K562 (cell line): ENCODE measurements around the gene ABL1. TPM values are rescaled to one million over a fixed set of nuclear protein-coding genes. Genes with fewer than 3 reads are reported as not detected.

Experiments used
- ATAC-seq: fragments of 200-7000 bp; cut with Tn5 transposase; 3 replicates; pipeline ENCODE4 v1.9.1; 2020; ENCODE audit warnings: moderate library complexity
- BruUV-seq: library from RNA; stranded (reverse); fragments of 400-500 nt; replicated peaks from 2 replicates; lab custom pipeline; 2021; lab: Mats Ljungman, UMichigan
- CTCF ChIA-PET: fragments of 300-600 bp; formaldehyde crosslinking; extraction: SDS; loops from one replicate; lab custom pipeline; 2021; ENCODE audit warnings: low intra/inter-chr PET ratio; lab: Yijun Ruan, JAX
- POLR2A ChIA-PET: fragments of 300-600, 350-650 bp; sonication (Branson Sonifier 250); formaldehyde crosslinking; extraction: SDS; loops from one replicate; lab custom pipeline; 2021; ENCODE audit warnings: antibody characterized with exemption, inconsistent platforms; lab: Yijun Ruan, JAX
- DNase-seq, 4 experiments: peaks; one replicate each; pipeline versions ENCODE4 v3.0.0 to v3.0.0-alpha.2; 2011 to 2018; ENCODE audit warnings: low spot score in 3 of 4, mixed read lengths in 3 of 4; ENCODE audit errors: extremely low read depth in 1 of 4
- FAIRE-seq: peaks from 2 replicates; lab custom pipeline; 2011; peaks lifted over from hg19 to GRCh38; lab: Jason Lieb, UNC
- H2AFZ ChIP-seq: 2 replicates; pipeline ENCODE4 v1.6.0; 2011; ENCODE audit warnings: low read depth, low read length, control low read depth, inconsistent platforms
- H3K27ac ChIP-seq: fragments of 200-600 bp; 3 replicates; pipeline ENCODE4 v1.8.0; 2011; ENCODE audit warnings: low read depth, mild to moderate bottlenecking, control low read depth, inconsistent platforms, low read length, moderate library complexity, mixed read lengths; ENCODE audit errors: extremely low read depth
- H3K27me3 ChIP-seq, 2 experiments: fragments of 300-600 bp in 1 of 2; 2 replicates in 1 of 2; 3 replicates in 1 of 2; pipeline versions ENCODE4 v1.6.0 to v1.8.0; 2011; ENCODE audit warnings: inconsistent platforms in 2 of 2, low read length in 2 of 2, mild to moderate bottlenecking in 1 of 2, mixed read lengths in 1 of 2, moderate library complexity in 1 of 2; ENCODE audit not compliant: control insufficient read depth in 2 of 2, insufficient read depth in 2 of 2
- H3K36me3 ChIP-seq: fragments of 300-600 bp; 3 replicates; pipeline ENCODE4 v1.8.0; 2011; ENCODE audit warnings: mild to moderate bottlenecking, low read length, inconsistent platforms; ENCODE audit not compliant: control insufficient read depth, insufficient read depth
- H3K4me1 ChIP-seq, 2 experiments: fragments of 200-600 bp in 1 of 2; replicated peaks in 1 of 2; 2 replicates in 1 of 2; 3 replicates in 1 of 2; pipeline versions ENCODE4 v1.5.1 to v1.8.0; 2011; ENCODE audit warnings: inconsistent platforms in 2 of 2, low read length in 2 of 2, mild to moderate bottlenecking in 1 of 2, mixed read lengths in 1 of 2, moderate library complexity in 1 of 2; ENCODE audit not compliant: control insufficient read depth in 2 of 2, insufficient read depth in 2 of 2
- H3K4me2 ChIP-seq: 2 replicates; pipeline ENCODE4 v1.6.1; 2011; ENCODE audit warnings: low read length, control low read depth, inconsistent platforms, mixed read lengths; ENCODE audit not compliant: insufficient read depth
- H3K4me3 ChIP-seq: fragments of 200-600 bp; sonication (generic), shearing (Covaris generic); 2 replicates; pipeline ENCODE4 v1.5.1; 2016; ENCODE audit warnings: control low read depth, inconsistent platforms
- H3K79me2 ChIP-seq: fragments of 200-600 bp; 3 replicates; pipeline ENCODE4 v1.8.0; 2011; ENCODE audit warnings: low read length, inconsistent platforms; ENCODE audit not compliant: control insufficient read depth, insufficient read depth
- H3K9ac ChIP-seq, 2 experiments: 2 replicates each; pipeline versions ENCODE4 v1.6.0 to v1.6.1; 2011; ENCODE audit warnings: low read depth in 2 of 2, low read length in 2 of 2, control low read depth in 1 of 2, inconsistent platforms in 1 of 2, mild to moderate bottlenecking in 1 of 2, mixed read lengths in 1 of 2; ENCODE audit not compliant: insufficient read depth in 1 of 2
- H3K9me1 ChIP-seq: one replicate; pipeline ENCODE4 v1.6.0; 2011; ENCODE audit warnings: inconsistent platforms, mild to moderate bottlenecking, low read length, moderate library complexity; ENCODE audit not compliant: control insufficient read depth, insufficient read depth
- H3K9me3 ChIP-seq: replicated peaks from 2 replicates; pipeline ENCODE4 v1.5.1; 2011; ENCODE audit warnings: low read depth, low read length, inconsistent platforms; ENCODE audit not compliant: control insufficient read depth, insufficient read depth
- H4K20me1 ChIP-seq: replicated peaks from 2 replicates; pipeline ENCODE4 v1.6.1; 2011; ENCODE audit warnings: low read length, inconsistent platforms, mixed read lengths; ENCODE audit not compliant: control insufficient read depth, insufficient read depth
- HMGXB4 ChIP-seq: sonication (generic); formaldehyde crosslinking; IDR thresholded peaks from 2 replicates; pipeline ENCODE4 v1.8.1; 2023; ENCODE audit warnings: mild to moderate bottlenecking, missing genetic modification reagents
- WGBS: fragments of 100-300 bp; shearing (Covaris generic); methylation state at CpG from one replicate; pipeline ENCODE4 v1.1.6; 2016; ENCODE audit warnings: low coverage, mixed read lengths; ENCODE audit not compliant: insufficient coverage; ENCODE audit errors: missing lambda C conversion rate; 5-methylcytosine and 5-hydroxymethylcytosine counted together
- in situ Hi-C: fragments of 300-500 bp; cut with MboI; formaldehyde crosslinking; loops from 4 replicates; pipeline ENCODE4 v1.15.0; 2018; ENCODE audit warnings: inconsistent platforms, mixed read lengths
- intact Hi-C: fragments of 100-400 bp; cut with micrococcal nuclease; formaldehyde crosslinking; loops from 2 replicates; pipeline ENCODE4 v1.14.2; 2022
- polyA plus RNA-seq, 8 experiments: library from polyadenylated mRNA; depleted of rRNA in 4 of 8; stranded (reverse) in 5 of 8; unstranded in 3 of 8; fragments of >200 nt; fragmentation: Nextera tagmentation in 2 of 8; fragmentation: Illumina TruSeq in 1 of 8; extraction: Ambion mirVana in 2 of 8; extraction: Trizol in 1 of 8; gene quantifications; 2 replicates each; pipeline versions ENCODE4 v1.2.1 to v1.2.3, GENCODE V29; 2011 to 2014; ENCODE audit warnings: inconsistent platforms in 1 of 8, missing spikeins in 1 of 8
- total RNA-seq, 7 experiments: library from RNA; depleted of rRNA in 6 of 7; stranded (reverse); fragments of >200 nt in 6 of 7; fragmentation: Illumina TruSeq in 2 of 7; extraction: Trizol in 2 of 7; gene quantifications; 2 replicates each; pipeline versions ENCODE4 v1.2.1 to v1.2.3, GENCODE V29; 2011 to 2021; ENCODE audit warnings: low replicate concordance in 1 of 7
- TF ChIP-seq, protein P1 (sequence below): sonication (generic); formaldehyde crosslinking; IDR thresholded peaks from 2 replicates; pipeline ENCODE4 v1.8.0; 2023; ENCODE audit warnings: mild to moderate bottlenecking, missing genetic modification reagents

The ABL1 gene
- total and polyA plus RNA-seq, 9 of the 15 experiments (the other 6 are each of a cell fraction or from before 2014, with no cell fraction given): 1.5 to 130 (median 37.8) TPM

- DNase-seq (peak in 2 of 4 experiments; percentile 57 to 69), FAIRE-seq (no peak), ATAC-seq (peak; percentile 4)
- no TSS peak for BruUV-seq
- Histone ChIP-seq H3K36me3 (peaks cover 7% of the 10 kb centered on the region; the same call in 2 of the 3 replicates), H3K27ac (no peak overlapping the region), H3K4me2 (no peak overlapping the region), H3K27me3 (peaks cover 37 to 50% of the 10 kb centered on the region in 2 experiments), H3K9me1 (peaks cover 14% of the 10 kb centered on the region), H3K9me3 (no peaks in the 10 kb centered on the region), H3K9ac (peak overlapping the region in 1 of 2 experiments; percentile 40; a peak in 2 of 4 replicates), H3K4me1 (peaks cover 6 to 67% of the 10 kb centered on the region in 2 experiments; a peak in 4 of 5 replicates), H3K79me2 (no peaks in the 10 kb centered on the region), H4K20me1 (peaks cover 93% of the 10 kb centered on the region), H2AFZ (no peak overlapping the region), H3K4me3 (no peak overlapping the region)
- POLR2A ChIA-PET: interaction anchor here (0.7 to 14.2 kb wide), 11 partner anchors 7 to 183 kb away, joined by 3 to 334 read pairs (median 8); no protein-coding TSS in a partner anchor
- CTCF ChIA-PET: no interaction called here
- intact Hi-C loops: no loop called here
- in situ Hi-C loops: no loop called here
- 48% methylated on average over 24 of the region's 24 CpGs for WGBS
- TF ChIP-seq, protein P1, sequence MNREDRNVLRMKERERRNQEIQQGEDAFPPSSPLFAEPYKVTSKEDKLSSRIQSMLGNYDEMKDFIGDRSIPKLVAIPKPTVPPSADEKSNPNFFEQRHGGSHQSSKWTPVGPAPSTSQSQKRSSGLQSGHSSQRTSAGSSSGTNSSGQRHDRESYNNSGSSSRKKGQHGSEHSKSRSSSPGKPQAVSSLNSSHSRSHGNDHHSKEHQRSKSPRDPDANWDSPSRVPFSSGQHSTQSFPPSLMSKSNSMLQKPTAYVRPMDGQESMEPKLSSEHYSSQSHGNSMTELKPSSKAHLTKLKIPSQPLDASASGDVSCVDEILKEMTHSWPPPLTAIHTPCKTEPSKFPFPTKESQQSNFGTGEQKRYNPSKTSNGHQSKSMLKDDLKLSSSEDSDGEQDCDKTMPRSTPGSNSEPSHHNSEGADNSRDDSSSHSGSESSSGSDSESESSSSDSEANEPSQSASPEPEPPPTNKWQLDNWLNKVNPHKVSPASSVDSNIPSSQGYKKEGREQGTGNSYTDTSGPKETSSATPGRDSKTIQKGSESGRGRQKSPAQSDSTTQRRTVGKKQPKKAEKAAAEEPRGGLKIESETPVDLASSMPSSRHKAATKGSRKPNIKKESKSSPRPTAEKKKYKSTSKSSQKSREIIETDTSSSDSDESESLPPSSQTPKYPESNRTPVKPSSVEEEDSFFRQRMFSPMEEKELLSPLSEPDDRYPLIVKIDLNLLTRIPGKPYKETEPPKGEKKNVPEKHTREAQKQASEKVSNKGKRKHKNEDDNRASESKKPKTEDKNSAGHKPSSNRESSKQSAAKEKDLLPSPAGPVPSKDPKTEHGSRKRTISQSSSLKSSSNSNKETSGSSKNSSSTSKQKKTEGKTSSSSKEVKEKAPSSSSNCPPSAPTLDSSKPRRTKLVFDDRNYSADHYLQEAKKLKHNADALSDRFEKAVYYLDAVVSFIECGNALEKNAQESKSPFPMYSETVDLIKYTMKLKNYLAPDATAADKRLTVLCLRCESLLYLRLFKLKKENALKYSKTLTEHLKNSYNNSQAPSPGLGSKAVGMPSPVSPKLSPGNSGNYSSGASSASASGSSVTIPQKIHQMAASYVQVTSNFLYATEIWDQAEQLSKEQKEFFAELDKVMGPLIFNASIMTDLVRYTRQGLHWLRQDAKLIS (CRISPR knock-in tag): no peak
- peak; percentile 46; the same call in 1 of the 2 replicates for TF ChIP-seq HMGXB4 (CRISPR knock-in tag)
Observed at GRCh38 chr9:130895481-130896232, 60.6 kb downstream of the ABL1 start.
